Fibroblast of villous mesenchyme (primary cell): ENCODE results near the gene RIT2. TPM values are rescaled to one million over a fixed set of nuclear protein-coding genes. Genes with fewer than 3 reads are reported as not detected.

Source experiments
- DNase-seq: peaks from one replicate; pipeline ENCODE4 v3.0.0-alpha.2; 2010; ENCODE audit warnings: low read depth
- H3K4me3 ChIP-seq: 2 replicates; pipeline ENCODE4 v1.5.1; 2011; ENCODE audit warnings: low read depth, mild to moderate bottlenecking, low read length
- total RNA-seq: library from RNA; depleted of rRNA; stranded (reverse); fragments of >200 nt; gene quantifications from 2 replicates; pipeline ENCODE4 v1.2.3, GENCODE V29; 2012
- TF ChIP-seq, protein P1 (sequence below): IDR thresholded peaks from 2 replicates; pipeline ENCODE4 v1.5.1; 2012; ENCODE audit warnings: low read depth, mild to moderate bottlenecking, low read length; ENCODE audit not compliant: insufficient read depth

RIT2 gene
- total RNA-seq, 1 donor = not detected

DNA sequence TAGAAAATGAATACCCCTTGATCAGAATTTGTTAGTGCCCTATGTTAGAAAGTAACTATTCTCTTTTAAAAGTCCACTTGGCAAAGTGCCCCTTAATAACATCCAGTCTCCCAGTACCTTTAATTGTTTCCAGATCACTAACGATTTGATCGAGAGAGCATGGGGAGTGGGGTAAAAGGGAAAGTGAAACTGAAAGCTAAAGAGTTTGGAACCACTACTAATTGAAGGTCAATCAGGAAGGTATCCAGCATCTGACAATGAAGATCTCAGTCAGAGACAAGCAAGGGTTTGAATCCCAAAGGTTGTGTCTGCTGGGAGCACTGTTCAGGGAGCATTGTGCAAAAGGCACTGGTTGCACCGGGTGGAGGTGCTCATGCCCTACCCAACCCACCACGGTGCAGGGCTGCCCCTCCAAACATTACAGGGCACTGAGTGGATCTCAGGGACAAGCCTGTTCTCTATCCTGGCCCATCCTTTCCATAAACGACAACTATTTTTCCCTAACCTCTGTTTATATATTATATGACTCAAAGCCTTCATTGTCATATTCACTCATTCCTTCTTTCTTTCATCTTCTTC is 14.6 kb upstream of the RIT2 start:
- peak overlapping the region; percentile 39 for H3K4me3 ChIP-seq
- DNase-seq = peak; percentile 3
- TF ChIP-seq, protein P1, sequence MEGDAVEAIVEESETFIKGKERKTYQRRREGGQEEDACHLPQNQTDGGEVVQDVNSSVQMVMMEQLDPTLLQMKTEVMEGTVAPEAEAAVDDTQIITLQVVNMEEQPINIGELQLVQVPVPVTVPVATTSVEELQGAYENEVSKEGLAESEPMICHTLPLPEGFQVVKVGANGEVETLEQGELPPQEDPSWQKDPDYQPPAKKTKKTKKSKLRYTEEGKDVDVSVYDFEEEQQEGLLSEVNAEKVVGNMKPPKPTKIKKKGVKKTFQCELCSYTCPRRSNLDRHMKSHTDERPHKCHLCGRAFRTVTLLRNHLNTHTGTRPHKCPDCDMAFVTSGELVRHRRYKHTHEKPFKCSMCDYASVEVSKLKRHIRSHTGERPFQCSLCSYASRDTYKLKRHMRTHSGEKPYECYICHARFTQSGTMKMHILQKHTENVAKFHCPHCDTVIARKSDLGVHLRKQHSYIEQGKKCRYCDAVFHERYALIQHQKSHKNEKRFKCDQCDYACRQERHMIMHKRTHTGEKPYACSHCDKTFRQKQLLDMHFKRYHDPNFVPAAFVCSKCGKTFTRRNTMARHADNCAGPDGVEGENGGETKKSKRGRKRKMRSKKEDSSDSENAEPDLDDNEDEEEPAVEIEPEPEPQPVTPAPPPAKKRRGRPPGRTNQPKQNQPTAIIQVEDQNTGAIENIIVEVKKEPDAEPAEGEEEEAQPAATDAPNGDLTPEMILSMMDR = no peak

DNA sequence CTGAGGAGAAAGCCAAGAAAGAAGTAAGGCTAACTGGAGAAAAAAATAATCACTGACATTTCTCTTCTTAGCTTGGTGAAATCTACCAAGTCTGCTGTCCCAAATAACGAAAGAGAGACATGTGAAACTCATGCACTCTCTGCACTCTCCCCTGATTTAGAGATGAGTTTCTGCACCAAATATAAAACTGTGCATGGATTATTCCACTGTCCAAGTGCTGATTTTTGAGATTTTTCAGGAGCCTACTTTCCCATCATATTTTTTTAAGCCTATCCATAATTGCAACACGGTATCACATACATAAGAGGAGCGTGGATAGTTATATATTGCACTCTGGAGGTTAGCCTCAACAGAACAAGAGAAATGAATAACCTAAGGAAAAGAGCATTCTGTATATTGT is 10.0 kb upstream of the RIT2 start:
- no peak overlapping the region for H3K4me3 ChIP-seq
- DNase-seq = no peak
- TF ChIP-seq, protein P1 = no peak

DNA sequence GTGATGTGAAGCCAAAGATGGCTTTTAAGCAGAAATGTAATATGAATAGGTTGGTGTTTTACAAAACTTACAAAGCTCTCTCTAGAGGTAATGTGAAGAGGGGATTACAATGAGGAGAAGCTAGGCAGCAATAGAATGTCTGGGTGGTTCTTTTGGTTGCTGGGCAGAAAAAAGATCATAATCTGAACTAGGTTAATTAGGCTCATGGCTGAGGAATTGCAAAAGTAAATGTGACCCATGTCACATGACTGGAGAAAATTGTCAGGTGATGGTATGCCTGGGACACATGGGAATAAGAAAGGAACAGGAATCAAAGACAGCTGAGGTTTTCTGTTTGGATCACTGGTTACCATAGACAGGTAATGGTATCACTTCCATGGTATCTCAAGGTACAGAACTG is 7.5 kb upstream of the RIT2 start:
- DNase-seq = no peak
- TF ChIP-seq, protein P1 = no peak
- no peak overlapping the region for H3K4me3 ChIP-seq

DNA sequence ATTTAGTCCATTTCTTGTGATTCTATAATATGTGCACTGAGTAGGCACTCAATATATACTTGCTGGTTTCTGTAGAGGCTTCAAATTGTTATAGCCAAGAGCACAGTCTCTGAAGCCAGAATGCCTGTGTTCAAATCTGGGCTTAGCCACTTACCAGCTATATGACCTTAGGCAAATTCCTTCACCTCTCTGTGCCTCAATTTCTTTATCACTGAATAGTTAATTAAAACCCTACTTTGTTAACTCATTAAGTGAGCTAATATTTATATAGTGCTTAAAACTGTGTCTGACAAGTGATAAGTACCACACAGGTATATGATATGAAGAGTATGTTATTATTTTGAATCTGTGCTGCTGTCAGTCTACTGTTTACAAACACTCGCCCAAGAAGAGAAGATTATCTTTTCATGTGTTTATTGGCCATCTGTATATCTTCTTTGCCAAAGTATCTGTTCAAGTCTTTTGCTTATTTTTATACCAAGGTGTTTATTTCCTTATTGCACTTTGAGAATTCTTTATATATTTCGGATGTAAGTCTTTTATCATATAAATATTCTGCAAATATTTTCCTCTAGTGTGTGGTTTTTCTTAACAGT is 1.3 kb upstream of the RIT2 start:
- H3K4me3 ChIP-seq = no peak overlapping the region
- TF ChIP-seq, protein P1 = no peak
- DNase-seq = no peak

DNA sequence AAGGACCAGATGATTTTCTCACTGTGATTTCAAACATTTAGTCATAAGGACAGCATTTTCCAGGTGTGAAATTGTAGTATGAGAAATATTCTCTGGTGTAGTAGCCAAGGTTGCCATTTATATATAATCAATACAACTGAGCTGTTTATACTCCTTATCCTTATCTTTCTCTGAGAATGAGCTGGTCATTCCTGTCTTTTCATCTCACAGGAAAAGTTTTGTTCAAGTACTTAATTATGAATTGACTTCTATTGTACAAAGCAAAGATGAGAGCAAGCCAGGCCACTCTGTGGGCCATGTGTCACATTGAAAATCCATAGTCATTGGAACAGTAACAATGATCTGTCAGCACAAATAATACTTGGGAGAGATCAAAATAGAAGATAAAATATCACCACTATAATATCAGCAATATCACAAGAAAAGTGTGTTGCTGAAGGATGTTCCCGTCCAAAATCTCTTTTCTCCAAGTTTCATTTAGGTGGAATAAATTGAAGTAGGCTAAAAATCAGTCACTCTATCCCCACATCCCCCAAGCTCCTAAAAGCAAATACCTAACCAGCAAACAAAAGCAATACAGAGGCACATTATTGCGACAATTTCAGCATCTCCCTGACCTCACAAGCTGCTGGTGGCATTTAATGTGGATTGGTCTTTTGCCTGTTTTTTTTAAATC is 2.1 kb downstream of the RIT2 start:
- no peak for DNase-seq
- TF ChIP-seq, protein P1 = no peak
- no peak overlapping the region for H3K4me3 ChIP-seq

DNA sequence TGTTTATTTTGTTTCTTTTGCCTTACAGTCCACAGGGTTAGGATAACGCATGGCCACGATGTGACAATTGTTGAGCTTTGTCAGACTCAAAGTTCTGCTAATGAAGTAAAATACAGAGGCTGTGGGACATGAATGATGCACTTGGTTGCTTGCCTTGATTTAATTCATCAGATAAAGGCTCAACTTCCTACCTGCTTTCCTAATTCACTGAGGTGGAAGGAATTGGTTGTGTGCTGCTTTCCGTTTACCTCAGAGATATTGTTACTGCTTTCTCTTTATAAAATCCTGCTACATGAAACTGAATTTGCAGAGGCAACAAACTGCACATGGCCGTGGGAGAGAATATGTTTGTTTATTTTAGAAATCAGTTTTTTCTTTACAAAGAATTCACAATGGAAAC is 6.6 kb downstream of the RIT2 start:
- H3K4me3 ChIP-seq = no peak overlapping the region
- TF ChIP-seq, protein P1 = no peak
- DNase-seq = no peak

DNA sequence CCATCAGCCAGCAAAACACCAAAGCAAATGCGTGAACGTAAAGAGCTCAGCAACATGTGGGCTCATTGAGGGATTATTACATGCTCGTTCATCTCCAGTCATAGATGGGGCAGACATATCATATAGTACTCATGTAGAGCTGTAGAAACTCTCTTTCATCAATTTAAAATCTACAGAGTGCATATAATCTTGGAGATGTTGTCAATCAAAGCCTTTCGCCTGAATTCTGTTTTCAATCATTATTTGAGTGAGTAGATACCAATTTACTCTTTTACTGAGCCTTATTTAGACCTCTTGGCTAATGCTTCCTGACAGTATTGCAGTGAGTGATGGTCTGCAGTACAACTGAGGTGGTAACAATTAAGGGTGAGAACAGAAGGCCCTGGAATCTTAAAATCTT is 7.0 kb downstream of the RIT2 start:
- DNase-seq = no peak
- TF ChIP-seq, protein P1 = no peak
- H3K4me3 ChIP-seq = no peak overlapping the region
